K562 (cell line): Measurements from ENCODE around the gene SLC2A13. TPM values are rescaled to one million over a fixed set of nuclear protein-coding genes. Genes with fewer than 3 reads are reported as not detected.

Experiments
- CAMTA2 ChIP-seq: fragments of 250-450 bp; sonication (Bioruptor Pico); conservative IDR thresholded peaks from 2 replicates; pipeline ENCODE4 v1.5.1; 2022
- CBFA2T2 ChIP-seq: fragments of 450-650 bp; conservative IDR thresholded peaks from 2 replicates; pipeline ENCODE4 v1.6.1; 2017; ENCODE audit warnings: mild to moderate bottlenecking
- GABPB2 ChIP-seq: fragments of 250-450 bp; sonication (Bioruptor Pico); conservative IDR thresholded peaks from 2 replicates; pipeline ENCODE4 v1.5.1; 2021; ENCODE audit warnings: mild to moderate bottlenecking
- HDGF ChIP-seq: fragments of 450-650 bp; IDR thresholded peaks from 2 replicates; pipeline ENCODE4 v1.6.1; 2016
- HOMEZ ChIP-seq: fragments of 250-450 bp; sonication (Bioruptor Pico); IDR thresholded peaks from 2 replicates; pipeline ENCODE4 v1.4.0; 2020; ENCODE audit warnings: mild to moderate bottlenecking, moderate library complexity
- PHTF2 ChIP-seq: fragments of 250-450 bp; sonication (Bioruptor Pico); IDR thresholded peaks from 2 replicates; pipeline ENCODE4 v1.5.0; 2021; ENCODE audit warnings: mild to moderate bottlenecking
- PRDM10 ChIP-seq: fragments of 450-650 bp; IDR thresholded peaks from 2 replicates; pipeline ENCODE4 v1.6.1; 2018; ENCODE audit not compliant: partially characterized antibody
- TCF7 ChIP-seq: sonication (generic); IDR thresholded peaks from 2 replicates; pipeline ENCODE4 v1.6.1; 2016; ENCODE audit warnings: antibody characterized with exemption, borderline replicate concordance
- THRA ChIP-seq: fragments of 450-650 bp; IDR thresholded peaks from 2 replicates; pipeline ENCODE4 v1.6.1; 2017; ENCODE audit warnings: mild to moderate bottlenecking, moderate library complexity
- USF2 ChIP-seq: sonication (generic); formaldehyde crosslinking; IDR thresholded peaks from 2 replicates; pipeline ENCODE4 v1.5.0; 2020; ENCODE audit warnings: missing genetic modification reagents
- ZC3H4 ChIP-seq: sonication (generic); formaldehyde crosslinking; IDR thresholded peaks from 2 replicates; pipeline ENCODE4 v1.9.0; 2021; ENCODE audit warnings: missing genetic modification reagents, borderline replicate concordance
- ZNF140 ChIP-seq: fragments of 250-450 bp; sonication (Bioruptor Pico); IDR thresholded peaks from 2 replicates; pipeline ENCODE4 v1.8.0; 2021; ENCODE audit warnings: moderate library complexity, mild to moderate bottlenecking, inconsistent platforms
- ZNF277 ChIP-seq: fragments of 250-450 bp; sonication (Bioruptor Pico); IDR thresholded peaks from 2 replicates; pipeline ENCODE4 v1.8.0; 2022; ENCODE audit warnings: inconsistent platforms, mild to moderate bottlenecking, moderate library complexity, borderline replicate concordance
- polyA plus RNA-seq, 8 experiments: library from polyadenylated mRNA; depleted of rRNA in 4 of 8; stranded (reverse) in 5 of 8; unstranded in 3 of 8; fragments of >200 nt; fragmentation: Nextera tagmentation in 2 of 8; fragmentation: Illumina TruSeq in 1 of 8; extraction: Ambion mirVana in 2 of 8; extraction: Trizol in 1 of 8; gene quantifications; 2 replicates each; pipeline versions ENCODE4 v1.2.1 to v1.2.3, GENCODE V29; 2011 to 2014; ENCODE audit warnings: inconsistent platforms in 1 of 8, missing spikeins in 1 of 8
- total RNA-seq, 7 experiments: library from RNA; depleted of rRNA in 6 of 7; stranded (reverse); fragments of >200 nt in 6 of 7; fragmentation: Illumina TruSeq in 2 of 7; extraction: Trizol in 2 of 7; gene quantifications; 2 replicates each; pipeline versions ENCODE4 v1.2.1 to v1.2.3, GENCODE V29; 2011 to 2021; ENCODE audit warnings: low replicate concordance in 1 of 7
- TF ChIP-seq, protein P1 (sequence below): IDR thresholded peaks from 3 replicates; pipeline ENCODE4 v1.6.1; 2011; ENCODE audit warnings: borderline replicate concordance, mild to moderate bottlenecking; ENCODE audit not compliant: insufficient read length, insufficient read depth
- TF ChIP-seq, protein P2 (sequence below): IDR thresholded peaks from 2 replicates; pipeline ENCODE4 v1.6.1; 2011; ENCODE audit warnings: borderline replicate concordance, low read depth, mild to moderate bottlenecking, moderate library complexity, low read length; ENCODE audit not compliant: insufficient read depth, poor library complexity, severe bottlenecking

Gene SLC2A13
- total and polyA plus RNA-seq, 9 of the 15 experiments (the other 6 are each of a cell fraction or from before 2014, with no cell fraction given): 1.7 to 12.4 (median 9.0) TPM

DNA sequence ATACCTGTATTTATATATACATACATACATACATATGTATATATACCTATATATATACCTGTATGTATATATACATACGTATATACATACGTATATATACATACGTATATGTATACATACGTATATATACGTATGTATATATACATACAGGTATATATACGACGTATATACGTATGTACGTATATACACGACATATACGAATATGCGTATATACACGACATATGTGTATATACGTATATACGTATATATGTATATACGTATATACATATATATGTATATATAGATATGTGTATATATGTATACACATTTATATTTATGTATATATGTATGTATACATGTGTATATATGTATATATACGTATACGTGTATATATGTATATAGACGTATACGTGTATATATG, 393.5 kb downstream of the SLC2A13 start (continued):
- TF ChIP-seq PRDM10 (no peak), CAMTA2 (CRISPR knock-in tag) (0 out of 2 replicates have a peak, but pooled peaks have one; percentile 44), HDGF (no peak), GABPB2 (peak; percentile 96), CBFA2T2 (no peak), ZNF277 (CRISPR knock-in tag) (peak; percentile 99), USF2 (no peak), TCF7 (no peak), ZNF140 (CRISPR knock-in tag) (peak; percentile 94), HOMEZ (peak; percentile 92), PHTF2 (peak; percentile 69; the same call in 1 of the 2 replicates), THRA (no peak), ZC3H4 (CRISPR knock-in tag) (no peak)
- TF ChIP-seq, protein P1, sequence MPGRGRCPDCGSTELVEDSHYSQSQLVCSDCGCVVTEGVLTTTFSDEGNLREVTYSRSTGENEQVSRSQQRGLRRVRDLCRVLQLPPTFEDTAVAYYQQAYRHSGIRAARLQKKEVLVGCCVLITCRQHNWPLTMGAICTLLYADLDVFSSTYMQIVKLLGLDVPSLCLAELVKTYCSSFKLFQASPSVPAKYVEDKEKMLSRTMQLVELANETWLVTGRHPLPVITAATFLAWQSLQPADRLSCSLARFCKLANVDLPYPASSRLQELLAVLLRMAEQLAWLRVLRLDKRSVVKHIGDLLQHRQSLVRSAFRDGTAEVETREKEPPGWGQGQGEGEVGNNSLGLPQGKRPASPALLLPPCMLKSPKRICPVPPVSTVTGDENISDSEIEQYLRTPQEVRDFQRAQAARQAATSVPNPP: no peak
- TF ChIP-seq, protein P2, sequence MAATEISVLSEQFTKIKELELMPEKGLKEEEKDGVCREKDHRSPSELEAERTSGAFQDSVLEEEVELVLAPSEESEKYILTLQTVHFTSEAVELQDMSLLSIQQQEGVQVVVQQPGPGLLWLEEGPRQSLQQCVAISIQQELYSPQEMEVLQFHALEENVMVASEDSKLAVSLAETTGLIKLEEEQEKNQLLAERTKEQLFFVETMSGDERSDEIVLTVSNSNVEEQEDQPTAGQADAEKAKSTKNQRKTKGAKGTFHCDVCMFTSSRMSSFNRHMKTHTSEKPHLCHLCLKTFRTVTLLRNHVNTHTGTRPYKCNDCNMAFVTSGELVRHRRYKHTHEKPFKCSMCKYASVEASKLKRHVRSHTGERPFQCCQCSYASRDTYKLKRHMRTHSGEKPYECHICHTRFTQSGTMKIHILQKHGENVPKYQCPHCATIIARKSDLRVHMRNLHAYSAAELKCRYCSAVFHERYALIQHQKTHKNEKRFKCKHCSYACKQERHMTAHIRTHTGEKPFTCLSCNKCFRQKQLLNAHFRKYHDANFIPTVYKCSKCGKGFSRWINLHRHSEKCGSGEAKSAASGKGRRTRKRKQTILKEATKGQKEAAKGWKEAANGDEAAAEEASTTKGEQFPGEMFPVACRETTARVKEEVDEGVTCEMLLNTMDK: no peak
